B cell (primary cell): ENCODE measurements around the gene DNM1. TPM values are rescaled to one million over a fixed set of nuclear protein-coding genes. Genes with fewer than 3 reads are reported as not detected.

Experiments
- ATAC-seq: fragments of 200-7000 bp; cut with Tn5 transposase; one replicate; pipeline ENCODE4 v1.10.0; 2021; ENCODE audit warnings: low read depth, mild to moderate bottlenecking, moderate number of reproducible peaks, moderate library complexity
- CTCF ChIA-PET: fragments of 350-600 bp; sonication (Branson Sonifier 250); formaldehyde crosslinking; loops from one replicate; lab custom pipeline; 2021; ENCODE audit warnings: antibody characterized with exemption, inconsistent platforms; lab: Charles Lee
- POLR2A ChIA-PET: fragments of 350-600 bp; sonication (Branson Sonifier 250); formaldehyde crosslinking; loops from one replicate; lab custom pipeline; 2021; ENCODE audit warnings: antibody characterized with exemption; lab: Charles Lee
- DNase-seq: peaks from one replicate; pipeline ENCODE4 v3.0.0; 2013
- H2AFZ ChIP-seq: 2 replicates; pipeline ENCODE4 v1.6.1; 2012; ENCODE audit warnings: mild to moderate bottlenecking, low read depth, low read length; ENCODE audit not compliant: insufficient read depth, poor library complexity, severe bottlenecking
- H3K27ac ChIP-seq, 2 donors: 1 replicate in 1 of 2; 2 replicates in 1 of 2; pipeline ENCODE4 v1.5.1; 2012 to 2013; ENCODE audit warnings: low read length in 2 of 2, mild to moderate bottlenecking in 2 of 2, moderate library complexity in 1 of 2
- H3K27me3 ChIP-seq, 4 experiments: fragments of 200-600 bp in 1 of 4; sonication (generic) in 1 of 4; replicated peaks in 1 of 4; 1 replicate in 2 of 4; 2 replicates in 2 of 4; pipeline versions ENCODE4 v1.6.1 to v1.7.0; 2013 to 2016; ENCODE audit warnings: low read length in 3 of 4, mild to moderate bottlenecking in 2 of 4, mixed read lengths in 1 of 4, moderate library complexity in 1 of 4; ENCODE audit not compliant: insufficient read depth in 4 of 4, control insufficient read depth in 3 of 4; ENCODE audit errors: control extremely low read depth in 1 of 4
- H3K36me3 ChIP-seq, 2 experiments: replicated peaks in 1 of 2; 1 replicate in 1 of 2; 2 replicates in 1 of 2; pipeline versions ENCODE4 v1.6.1 to v1.7.1; 2013; ENCODE audit warnings: low read length in 1 of 2; ENCODE audit not compliant: insufficient read depth in 2 of 2, control insufficient read depth in 1 of 2; ENCODE audit errors: control extremely low read depth in 1 of 2, extremely low read depth in 1 of 2
- H3K4me1 ChIP-seq, 2 donors: fragments of 200-600 bp in 1 of 2; sonication (generic) in 1 of 2; 1 replicate in 1 of 2; 2 replicates in 1 of 2; pipeline versions ENCODE4 v1.5.1 to v1.6.1; 2013 to 2017; ENCODE audit warnings: low read length in 2 of 2; ENCODE audit not compliant: control insufficient read depth in 2 of 2, insufficient read depth in 2 of 2
- H3K4me2 ChIP-seq: replicated peaks from 2 replicates; pipeline ENCODE3; 2012; ENCODE audit warnings: mild to moderate bottlenecking, low read depth, low read length; ENCODE audit not compliant: poor library complexity, severe bottlenecking
- H3K4me3 ChIP-seq, 5 experiments: fragments of 200-600 bp in 1 of 5; sonication (generic) in 1 of 5; 1 replicate in 3 of 5; 2 replicates in 2 of 5; pipeline versions ENCODE4 v1.5.1 to v1.7.0; 2011 to 2016; ENCODE audit warnings: low read length in 4 of 5, mild to moderate bottlenecking in 4 of 5, low read depth in 2 of 5, control low read depth in 1 of 5, moderate library complexity in 1 of 5; ENCODE audit not compliant: insufficient read depth in 1 of 5; ENCODE audit errors: control extremely low read depth in 1 of 5, extremely low read depth in 1 of 5
- H3K79me2 ChIP-seq: fragments of 200-600 bp; sonication (generic); one replicate; pipeline ENCODE4 v1.6.0; 2016; ENCODE audit warnings: low read length; ENCODE audit not compliant: control insufficient read depth, insufficient read depth
- H3K9ac ChIP-seq: fragments of 200-600 bp; sonication (generic); 2 replicates; pipeline ENCODE4 v1.6.1; 2017; ENCODE audit warnings: mild to moderate bottlenecking, low read length, moderate library complexity
- H3K9me3 ChIP-seq, 3 donors: one replicate each; pipeline versions ENCODE4 v1.6.1 to v1.7.1; 2013; ENCODE audit warnings: low read length in 2 of 3; ENCODE audit not compliant: control insufficient read depth in 2 of 3, insufficient read depth in 1 of 3; ENCODE audit errors: control extremely low read depth in 1 of 3
- H4K20me1 ChIP-seq: 2 replicates; pipeline ENCODE4 v1.6.0; 2012; ENCODE audit warnings: mild to moderate bottlenecking, low read length; ENCODE audit not compliant: insufficient read depth, control insufficient read depth, poor library complexity, severe bottlenecking
- H3K27ac Mint-ChIP-seq: one replicate; pipeline ENCODE4 v1.8.0; 2021; ENCODE audit warnings: mixed read lengths
- H3K27me3 Mint-ChIP-seq: one replicate; pipeline ENCODE4 v1.8.0; 2021; ENCODE audit warnings: mixed read lengths
- H3K4me1 Mint-ChIP-seq: one replicate; pipeline ENCODE4 v1.8.0; 2021; ENCODE audit warnings: mixed read lengths
- H3K4me3 Mint-ChIP-seq: one replicate; pipeline ENCODE4 v1.8.0; 2021; ENCODE audit warnings: mixed read lengths
- H3K9me3 Mint-ChIP-seq: one replicate; pipeline ENCODE4 v1.8.0; 2022; ENCODE audit warnings: mixed read lengths; ENCODE audit not compliant: insufficient read depth
- CTCF ChIP-seq: fragments of 200-600 bp; IDR thresholded peaks from one replicate; pipeline ENCODE4 v1.8.0; 2022; ENCODE audit warnings: antibody characterized with exemption, mild to moderate bottlenecking
- EZH2 ChIP-seq: IDR thresholded peaks from 2 replicates; pipeline ENCODE4 v1.6.1; 2012; ENCODE audit warnings: borderline replicate concordance, low read depth, mild to moderate bottlenecking, moderate library complexity, low read length; ENCODE audit not compliant: insufficient read depth, poor library complexity, severe bottlenecking
- WGBS: methylation state at CpG from one replicate; pipeline ENCODE4 v1.1.5; 2013; ENCODE audit warnings: missing lambda C conversion rate; ENCODE audit not compliant: insufficient coverage; 5-methylcytosine and 5-hydroxymethylcytosine counted together
- intact Hi-C: fragments of 100-400 bp; cut with micrococcal nuclease; formaldehyde crosslinking; loops from one replicate; pipeline ENCODE4 v1.10.0; 2022
- polyA plus RNA-seq: library from polyadenylated mRNA; depleted of rRNA; stranded (reverse); fragments of >200 nt; gene quantifications from 2 replicates; pipeline ENCODE4 v1.2.3, GENCODE V29; 2012
- total RNA-seq, 2 donors: library from RNA; stranded (reverse); fragments of 120-200 nt in 1 of 2; gene quantifications; 1 replicate in 1 of 2; 2 replicates in 1 of 2; pipeline versions ENCODE4 v1.2.3 to v1.2.4, GENCODE V29; 2013 to 2022

DNM1 gene
- total and polyA plus RNA-seq, 2 donors (not counting 1 experiment from before 2014, with no cell fraction given): 0.63 to 1.3 TPM

DNA sequence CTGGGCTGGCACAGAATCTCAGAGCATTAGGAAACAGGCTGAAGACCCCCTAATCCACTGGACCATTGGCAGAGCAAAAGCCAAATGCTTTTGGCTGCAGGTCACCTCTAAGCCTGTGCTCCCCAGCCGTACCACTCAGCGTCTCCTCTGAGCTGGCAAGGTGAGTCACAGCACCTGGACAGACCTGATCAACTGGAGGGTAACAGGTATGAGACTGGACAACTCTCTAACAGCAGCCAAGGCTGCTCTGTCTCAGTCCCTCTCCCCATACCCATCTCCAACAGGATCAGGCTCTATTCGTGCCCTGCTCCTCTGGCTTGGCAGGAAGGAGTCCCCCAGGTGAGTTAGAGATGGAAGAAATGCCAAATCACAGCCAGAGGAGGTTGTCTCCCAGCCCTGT lies 67.9 kb downstream of the DNM1 start:
- 94% methylated on average over 3 of the region's 3 CpGs for WGBS
- ATAC-seq: no peak
- no peaks in the 10 kb centered on the region for H3K27me3 ChIP-seq
- no peak overlapping the region for H2AFZ ChIP-seq
- no peaks in the 10 kb centered on the region for H3K27me3 Mint-ChIP-seq
- no peaks in the 10 kb centered on the region for H3K9me3 ChIP-seq
- no peak overlapping the region for H3K4me3 ChIP-seq
- peaks cover 0 to 26% of the 10 kb centered on the region in 2 experiments for H3K36me3 ChIP-seq
- peaks cover 8 to 11% of the 10 kb centered on the region in 2 donors for H3K4me1 ChIP-seq
- TF ChIP-seq EZH2 (no peak), CTCF (no peak)
- peaks cover 13% of the 10 kb centered on the region for H3K4me1 Mint-ChIP-seq
- H4K20me1 ChIP-seq: no peaks in the 10 kb centered on the region
- H3K79me2 ChIP-seq: peaks cover 18% of the 10 kb centered on the region
- no peaks in the 10 kb centered on the region for H3K9me3 Mint-ChIP-seq
- intact Hi-C loops: loop anchor here (10.0 kb wide), 1 partner anchor 816 kb away; the partner anchor contains the start of genes LRSAM1 and RPL12
- no peak overlapping the region for H3K4me3 Mint-ChIP-seq
- no peak overlapping the region for H3K27ac ChIP-seq
- H3K9ac ChIP-seq: no peak overlapping the region
- ChIA-PET CTCF (interaction anchor here (1.3 kb wide), 1 partner anchor 92 kb away, joined by 3 read pairs; no protein-coding TSS in a partner anchor), POLR2A (no interaction called here)
- DNase-seq: no peak
- H3K4me2 ChIP-seq: no peak overlapping the region
- no peak overlapping the region for H3K27ac Mint-ChIP-seq

DNA sequence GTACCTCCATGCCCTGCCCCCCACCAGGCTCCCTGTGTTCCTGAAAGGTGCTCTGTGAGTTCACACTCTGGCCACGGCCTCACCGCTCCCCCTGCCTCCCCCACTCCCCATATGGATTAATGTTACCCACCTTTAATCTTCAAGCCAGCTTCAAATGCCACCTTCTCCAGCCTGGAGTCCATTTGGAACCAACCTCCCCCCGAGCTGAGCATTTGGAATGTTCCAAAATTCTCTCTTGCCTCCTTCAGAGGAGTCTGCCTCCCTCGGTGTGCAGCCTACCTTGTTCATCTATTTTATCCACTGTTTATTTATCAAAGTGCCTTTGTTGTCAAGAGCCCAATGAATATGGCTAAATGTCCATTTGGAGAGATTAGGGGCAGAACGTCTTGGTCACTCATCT lies 68.3 kb downstream of the DNM1 start:
- no peaks in the 10 kb centered on the region for H3K9me3 Mint-ChIP-seq
- H3K27ac Mint-ChIP-seq: no peak overlapping the region
- no peaks in the 10 kb centered on the region for H3K9me3 ChIP-seq
- H3K4me3 ChIP-seq: no peak overlapping the region
- no peaks in the 10 kb centered on the region for H4K20me1 ChIP-seq
- no peaks in the 10 kb centered on the region for H3K27me3 Mint-ChIP-seq
- H3K27me3 ChIP-seq: no peaks in the 10 kb centered on the region
- DNase-seq: no peak
- ATAC-seq: no peak
- WGBS: 94% methylated on average over 3 of the region's 5 CpGs
- H3K4me1 ChIP-seq: peaks cover 9 to 14% of the 10 kb centered on the region in 2 donors
- no peak overlapping the region for H2AFZ ChIP-seq
- no peak overlapping the region for H3K27ac ChIP-seq
- H3K4me2 ChIP-seq: no peak overlapping the region
- H3K36me3 ChIP-seq: peaks cover 0 to 23% of the 10 kb centered on the region in 2 experiments
- POLR2A ChIA-PET: no interaction called here
- peaks cover 22% of the 10 kb centered on the region for H3K79me2 ChIP-seq
- no peak overlapping the region for H3K9ac ChIP-seq
- CTCF ChIA-PET: interaction anchor here (1.4 to 3.8 kb wide), 2 partner anchors 12 to 17 kb away, joined by 4 to 14 read pairs; no protein-coding TSS in a partner anchor
- TF ChIP-seq EZH2 (no peak), CTCF (no peak)
- H3K4me1 Mint-ChIP-seq: peaks cover 17% of the 10 kb centered on the region
- no peak overlapping the region for H3K4me3 Mint-ChIP-seq
- intact Hi-C loops: loop anchor here (10.0 kb wide), 1 partner anchor 817 kb away; the partner anchor contains the start of genes LRSAM1 and RPL12
